ENCODE data around the gene DCLRE1B.

The DCLRE1B gene

DNA sequence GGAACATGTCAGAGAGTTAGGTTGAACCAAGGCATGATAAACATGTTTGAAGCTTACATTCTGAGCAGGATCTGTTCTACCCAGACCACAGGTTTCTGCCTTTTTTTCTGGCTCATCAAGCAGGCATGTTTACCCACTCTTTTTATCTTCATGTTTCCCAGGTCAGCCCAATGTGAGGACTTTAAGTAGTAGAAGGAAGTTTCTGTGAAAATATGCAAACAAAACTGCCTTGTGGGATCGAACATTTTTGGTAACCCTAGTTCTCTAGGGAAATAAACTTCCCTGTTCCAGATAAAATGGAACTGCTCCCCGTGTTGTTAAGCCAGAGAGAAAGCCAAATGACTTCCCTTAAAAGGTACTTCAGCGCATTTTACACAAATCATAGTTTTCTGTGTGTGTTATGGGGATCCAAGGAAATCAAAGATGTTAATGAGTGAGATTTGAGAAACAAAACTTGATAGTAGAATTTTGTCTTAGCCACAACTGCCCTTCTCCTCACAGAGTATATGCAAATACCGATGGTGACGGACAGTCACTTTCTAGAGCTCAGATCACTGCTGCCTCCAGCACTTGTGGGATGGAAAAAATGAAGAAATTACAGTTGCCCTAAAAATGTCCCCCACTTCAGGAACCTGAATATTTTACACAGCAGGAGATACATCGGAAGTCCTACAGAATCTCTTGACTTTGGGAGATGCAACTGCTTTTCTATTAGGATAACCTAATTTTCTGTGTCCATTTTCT, 23.2 kb downstream of the DCLRE1B start:
- no peak for DNase-seq (ENCODE audit: low spot score)

GRCh38 chr1:113928941-113929749, 24.0 kb downstream of the DCLRE1B start, which contains the start of gene HIPK1:
Gene HIPK1, plus strand, starts transcription at chr1:113929324.
- DNase-seq (ENCODE audit: low spot score): peak; percentile 91

DNA sequence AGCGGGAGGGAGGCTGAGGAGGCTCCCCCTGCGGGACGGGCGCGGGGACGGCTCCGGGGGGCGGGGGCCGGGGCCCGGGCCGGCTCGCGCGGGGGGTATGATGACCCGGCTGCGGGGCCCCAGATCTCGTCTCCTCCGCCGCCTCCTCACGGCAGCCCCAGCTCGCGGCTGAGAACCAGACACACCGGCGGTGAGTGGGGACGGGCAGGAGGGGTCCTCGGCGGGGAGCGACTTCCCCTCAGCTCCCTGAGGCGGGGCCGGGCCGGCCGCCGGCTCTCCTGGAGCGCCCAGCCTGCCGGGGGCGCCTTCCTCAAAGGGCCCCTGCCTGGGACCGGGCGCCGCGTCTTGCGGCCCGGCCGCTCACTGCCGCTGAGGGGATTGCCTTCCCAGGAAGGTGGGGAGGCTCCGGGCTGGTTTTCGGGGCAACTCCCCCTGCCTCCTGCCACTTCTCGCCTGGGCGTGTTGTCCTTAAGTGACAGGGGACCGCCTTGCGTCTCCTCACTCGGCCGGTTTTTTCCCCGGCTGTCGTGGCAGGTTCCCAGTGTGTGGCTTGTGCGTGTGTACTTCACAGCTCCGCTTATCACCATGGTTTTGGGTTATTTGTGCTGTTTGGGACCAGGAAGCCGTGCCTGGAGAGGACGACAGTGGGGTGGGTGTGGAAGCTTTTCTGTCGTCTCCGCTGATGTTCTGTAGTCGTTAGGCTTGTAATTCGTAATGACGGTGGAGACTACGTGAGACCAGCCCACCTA, 24.8 kb downstream of the DCLRE1B start:
- DNase-seq (ENCODE audit: low spot score): peak; percentile 41

DNA sequence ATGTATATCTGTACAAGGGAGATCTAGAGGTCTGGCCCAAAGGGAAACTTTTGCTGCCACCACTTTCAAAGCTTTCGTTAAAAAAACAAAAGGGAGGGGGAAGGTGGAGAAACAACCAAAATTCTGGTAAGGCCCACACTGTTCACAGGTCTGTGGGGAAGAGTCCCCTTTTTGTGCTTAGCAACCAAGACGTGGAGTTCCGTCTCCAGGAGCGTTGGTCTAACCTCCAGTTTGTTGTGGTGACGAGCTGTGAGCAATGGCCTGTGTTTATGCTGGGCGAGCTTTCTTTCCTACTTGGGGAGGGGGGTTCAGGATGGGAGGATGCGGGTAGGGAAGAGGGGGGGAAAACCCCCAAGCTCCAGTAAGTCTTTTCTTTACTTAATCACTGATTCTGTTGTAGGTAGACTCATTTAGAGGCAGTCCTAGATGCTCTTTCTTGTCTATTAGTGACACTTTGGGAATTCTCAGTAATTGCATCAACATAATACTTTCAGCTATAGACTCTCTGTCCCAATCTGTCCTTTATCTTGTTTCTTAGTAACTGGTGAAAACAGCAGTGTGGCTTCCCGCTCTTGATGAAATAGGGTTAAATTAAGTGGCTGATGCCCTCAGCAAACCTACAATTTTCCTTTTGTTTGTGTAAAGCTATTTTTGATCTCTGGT, 25.5 kb downstream of the DCLRE1B start:
- DNase-seq (ENCODE audit: low spot score): peak; percentile 67

DNA sequence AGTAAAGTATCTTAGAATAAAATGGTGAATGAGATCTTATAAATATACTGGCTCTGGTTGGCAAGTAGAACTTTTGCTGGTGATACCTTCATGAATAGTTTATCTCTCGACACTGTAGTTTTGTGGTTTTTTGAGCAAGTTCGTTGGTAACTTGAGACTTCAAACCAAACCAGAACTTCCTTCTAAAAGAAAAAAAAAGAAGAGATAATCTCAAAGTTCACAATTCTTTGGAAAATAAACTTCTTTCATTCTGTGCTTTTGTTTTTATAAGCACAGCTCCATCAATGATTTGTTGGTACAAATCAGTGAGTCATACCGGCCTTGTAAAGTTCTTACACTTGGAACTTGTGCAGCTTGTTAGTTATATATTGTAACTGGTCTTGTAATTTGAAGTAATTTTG, 26.3 kb downstream of the DCLRE1B start:
- DNase-seq (ENCODE audit: low spot score): peak; percentile 33

DNA sequence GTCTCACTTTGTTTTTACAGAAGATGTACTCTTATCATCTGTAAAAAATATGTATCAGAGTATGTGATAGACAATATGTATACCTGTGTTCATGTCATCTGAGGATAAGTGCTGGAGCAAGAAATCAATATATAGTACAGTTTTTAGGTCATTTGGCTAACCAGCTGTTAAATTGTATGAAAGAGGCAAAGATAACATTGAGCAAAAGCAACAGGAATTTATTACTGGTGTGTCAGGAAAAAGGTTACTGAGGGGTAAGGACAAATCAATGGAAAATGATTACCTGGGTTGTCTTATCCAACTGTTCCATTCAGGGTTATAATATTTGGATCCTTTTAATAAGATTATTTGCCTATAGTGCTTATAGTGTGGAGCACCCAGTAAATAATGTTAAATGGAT, 28.9 kb downstream of the DCLRE1B start:
- no peak for DNase-seq (ENCODE audit: low spot score)

DNA sequence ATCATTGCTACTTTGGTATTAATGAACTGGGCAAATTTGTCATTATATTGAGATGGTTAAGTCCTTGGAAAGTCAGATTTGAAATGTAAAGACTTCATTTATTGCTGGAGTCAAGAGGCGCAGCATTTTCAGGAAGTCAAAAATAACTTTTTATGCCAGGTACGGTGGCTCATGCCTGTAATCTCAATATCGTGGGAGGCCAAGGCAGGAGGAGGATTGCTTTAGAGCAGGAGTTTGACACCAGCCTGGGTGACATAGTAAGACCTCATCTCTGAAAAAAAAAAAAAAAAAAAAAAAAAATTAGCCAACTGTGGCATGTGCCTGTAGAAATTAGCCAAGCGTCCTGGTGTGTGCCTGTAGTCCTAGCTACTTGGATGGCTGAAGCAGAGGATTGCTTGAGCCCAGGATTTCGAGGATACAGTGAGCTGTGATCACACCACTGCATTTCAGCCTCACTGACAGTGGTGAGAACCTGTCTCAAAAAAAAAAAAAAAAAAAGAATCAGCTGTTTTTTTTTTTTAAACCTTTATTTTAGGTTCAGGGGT, 29.5 kb downstream of the DCLRE1B start:
- no peak for DNase-seq (ENCODE audit: low spot score)

- DNase-seq (ENCODE audit: low spot score): no peak
Observed at GRCh38 chr1:113935176-113935575, 30.1 kb downstream of the DCLRE1B start.

DNA sequence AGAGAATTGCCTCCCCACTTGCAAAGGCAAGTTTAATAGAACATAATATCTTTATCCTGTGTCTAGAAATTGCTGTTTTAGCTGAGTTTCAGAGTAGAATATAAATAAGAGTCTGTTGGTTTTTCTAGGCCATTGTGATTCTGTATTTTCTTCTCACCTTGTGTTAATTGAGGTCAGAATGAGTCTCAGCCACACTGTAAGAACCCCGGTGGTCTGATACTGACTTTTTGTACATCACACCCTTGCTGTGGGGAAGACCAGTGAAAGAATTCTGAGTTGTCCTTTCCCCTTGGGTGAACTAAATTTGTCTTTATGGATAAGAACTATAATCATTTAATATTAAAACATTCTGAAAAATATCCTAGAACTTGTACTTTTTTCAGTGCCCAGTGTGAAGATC, 30.8 kb downstream of the DCLRE1B start:
- DNase-seq (ENCODE audit: low spot score): no peak

- no peak for DNase-seq (ENCODE audit: low spot score)
Observed at GRCh38 chr1:113937146-113937545, 32.0 kb downstream of the DCLRE1B start.

- DNase-seq (ENCODE audit: low spot score): no peak
Observed at GRCh38 chr1:113938192-113938591, 33.1 kb downstream of the DCLRE1B start.

- no peak for DNase-seq (ENCODE audit: low spot score)
Observed at GRCh38 chr1:113940365-113941244, 35.5 kb downstream of the DCLRE1B start.

DNA sequence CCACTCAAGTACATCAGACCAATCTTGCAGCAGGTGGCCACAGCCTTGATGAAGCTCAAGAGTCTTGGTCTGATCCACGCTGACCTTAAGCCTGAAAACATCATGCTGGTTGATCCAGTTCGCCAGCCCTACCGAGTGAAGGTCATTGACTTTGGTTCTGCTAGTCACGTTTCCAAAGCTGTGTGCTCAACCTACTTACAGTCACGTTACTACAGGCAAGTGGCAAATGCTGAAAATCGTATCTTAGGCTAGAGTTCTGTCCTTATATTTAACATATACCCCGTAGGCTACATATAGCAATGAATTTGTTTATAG, 36.1 kb downstream of the DCLRE1B start:
- DNase-seq (ENCODE audit: low spot score): no peak

DNA sequence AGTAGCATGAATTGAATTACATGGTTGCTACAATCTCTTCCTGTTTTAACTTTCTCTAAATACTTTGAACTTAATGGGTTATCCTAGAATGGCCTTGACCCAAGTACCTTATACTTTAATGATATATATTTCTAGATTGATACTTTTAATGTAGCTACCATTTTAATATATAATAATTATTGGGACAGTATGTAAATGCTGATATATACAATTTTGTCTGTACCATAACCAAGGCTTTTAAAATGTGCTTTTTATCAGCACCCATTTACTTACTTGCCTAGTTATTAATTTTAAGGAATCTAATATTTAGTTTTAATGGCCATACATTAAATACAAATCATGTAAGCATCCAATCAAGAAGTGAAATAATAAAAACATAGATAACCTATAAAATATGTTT, 37.4 kb downstream of the DCLRE1B start:
- DNase-seq (ENCODE audit: low spot score): no peak

DNA sequence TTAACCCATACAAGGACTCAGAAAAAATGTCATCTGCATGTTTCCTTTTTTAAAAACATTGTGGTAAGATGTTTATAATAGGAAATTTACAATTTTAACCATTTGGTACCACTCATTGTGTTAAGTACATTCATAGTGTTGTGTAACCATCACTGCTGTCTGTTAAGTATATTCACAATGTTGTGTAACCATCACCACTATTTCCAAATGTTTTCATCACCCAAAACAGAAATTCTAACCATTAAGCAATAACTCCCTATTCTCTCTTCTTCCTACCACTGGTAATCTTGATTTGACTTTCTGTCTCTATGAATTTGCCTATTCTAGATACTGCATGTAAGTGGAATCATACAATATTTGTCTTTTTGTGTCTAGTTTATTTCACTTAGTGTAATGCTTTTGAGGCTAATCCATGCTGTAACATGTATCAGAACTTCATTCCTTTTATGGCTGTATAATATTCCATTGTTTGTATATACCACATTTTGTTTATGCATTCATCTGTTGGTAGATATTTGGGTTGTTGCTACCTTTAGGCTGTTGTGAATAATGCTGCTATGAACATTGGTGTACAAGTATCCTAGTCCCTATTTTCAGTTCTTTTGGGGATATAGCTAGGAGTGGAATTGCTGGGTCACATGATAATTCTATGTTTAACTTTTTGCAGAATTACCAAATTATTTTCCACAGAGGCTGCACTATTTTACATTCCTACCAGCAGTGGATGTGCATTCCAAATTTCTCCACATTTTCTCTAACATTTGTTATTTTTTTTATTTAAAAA, 38.1 kb downstream of the DCLRE1B start:
- no peak for DNase-seq (ENCODE audit: low spot score)

GRCh38 chr1:113945329-113945728, 40.2 kb downstream of the DCLRE1B start:
- DNase-seq (ENCODE audit: low spot score): no peak

DNA sequence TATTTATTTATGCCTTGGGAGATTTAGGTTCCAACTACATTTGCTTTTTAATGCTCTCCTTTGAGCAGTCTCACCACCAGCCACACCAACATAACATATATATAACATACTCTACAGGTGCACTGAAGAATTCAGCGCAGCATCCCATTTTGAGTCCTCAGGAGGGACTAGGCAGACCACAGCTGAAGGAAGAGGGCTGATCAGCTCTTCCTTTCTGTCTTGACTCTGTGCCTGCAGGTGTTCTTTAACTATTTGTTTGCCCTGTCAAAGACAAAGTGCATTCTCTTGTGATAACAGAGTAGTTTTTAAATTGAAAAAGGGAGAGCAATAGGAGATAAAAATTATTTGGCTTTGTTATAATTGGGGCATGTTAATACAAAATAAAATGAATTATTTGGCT, 41.0 kb downstream of the DCLRE1B start:
- DNase-seq (ENCODE audit: low spot score): no peak

- no peak for DNase-seq (ENCODE audit: low spot score)
Observed at GRCh38 chr1:113946678-113947387, 41.7 kb downstream of the DCLRE1B start.

DNA sequence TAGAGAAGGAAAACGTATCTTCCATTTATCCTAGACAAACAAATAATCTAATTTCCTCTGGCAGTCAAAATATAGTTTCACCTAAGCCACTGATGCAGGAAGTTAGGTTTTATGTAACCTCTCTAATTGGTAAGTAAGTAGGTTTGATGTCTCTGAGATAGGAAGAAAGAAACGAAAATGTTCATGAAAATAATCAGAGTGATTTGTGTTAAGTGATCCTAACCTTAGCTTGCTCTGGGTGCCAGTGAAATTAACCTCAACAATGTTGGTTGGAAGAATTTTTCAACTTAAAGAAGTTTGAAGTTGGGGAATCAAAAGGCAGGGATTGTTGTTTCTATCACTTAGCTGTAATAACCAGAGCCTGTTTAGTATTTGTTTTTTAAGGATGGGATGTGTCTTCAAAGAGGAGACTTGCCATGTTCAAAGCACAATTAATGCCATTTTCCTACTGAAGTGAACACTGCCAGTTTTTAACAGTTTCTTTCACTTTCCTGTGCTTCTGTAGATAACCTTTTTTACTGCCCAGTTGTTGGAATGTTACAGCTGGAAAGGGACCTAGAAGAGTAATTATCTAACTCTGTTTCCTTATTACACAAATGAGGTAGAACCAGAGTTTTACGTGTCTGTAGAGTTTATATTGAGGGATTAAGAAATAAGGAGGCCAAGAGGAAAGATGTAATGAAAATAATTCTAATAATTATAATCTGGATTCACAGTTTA, 42.4 kb downstream of the DCLRE1B start:
- no peak for DNase-seq (ENCODE audit: low spot score)
